ENCODE data around the gene CCT8L2.
"Not testable (repeated sequence)": the region's sequence is repeated elsewhere in the genome, so short reads cannot be mapped to it uniquely, and the experiment has no call there.

The CCT8L2 gene

DNA sequence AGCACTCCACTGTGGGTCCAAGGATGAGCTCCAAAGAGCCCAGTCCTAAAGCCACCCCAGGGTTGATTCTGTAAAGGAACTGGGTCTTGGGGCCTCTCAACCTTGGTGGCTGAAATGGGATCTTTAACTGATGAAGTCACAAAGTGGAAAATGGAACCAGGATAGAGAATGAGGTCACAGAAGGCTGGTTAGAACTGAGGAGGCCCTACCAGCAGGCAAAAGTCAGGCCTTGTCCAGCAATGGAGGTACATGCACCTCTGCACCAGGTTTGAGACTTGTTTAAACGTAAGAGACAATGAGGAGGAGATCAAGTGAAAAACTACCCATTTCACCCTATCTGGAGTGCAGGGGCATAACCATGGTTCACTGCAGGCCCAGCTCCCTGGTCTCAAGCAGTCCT is at the start of gene CCT8L2:
TSS of gene CCT8L2 (minus strand) at position 101 of the 400 bp plus-strand sequence. CDS start 260 bp downstream, outside the sequence.
- DNase-seq: not testable (repeated sequence)

DNA sequence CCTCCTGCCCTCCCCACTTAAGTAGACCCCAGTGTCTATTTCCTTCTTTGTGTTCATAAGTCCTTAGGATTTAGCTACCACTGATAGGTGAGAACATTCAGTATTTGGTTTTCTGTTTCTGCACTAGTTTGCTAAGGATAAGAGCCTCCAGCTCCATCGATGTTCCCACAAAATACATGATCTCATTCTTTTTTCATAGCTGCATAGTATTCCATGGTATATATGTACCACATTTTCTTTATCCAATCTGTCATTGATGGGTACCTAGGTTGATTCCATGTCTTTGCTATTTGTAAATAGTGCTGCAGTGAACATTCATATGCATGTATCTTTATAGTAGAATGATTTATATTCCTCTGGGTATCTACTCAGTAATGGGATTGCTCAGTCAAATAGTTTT is 42.8 kb upstream of the CCT8L2 start:
- not testable (repeated sequence) for DNase-seq

- not testable (repeated sequence) for DNase-seq
Observed at GRCh38 chr22:16634092-16634491, 41.5 kb upstream of the CCT8L2 start.

DNA sequence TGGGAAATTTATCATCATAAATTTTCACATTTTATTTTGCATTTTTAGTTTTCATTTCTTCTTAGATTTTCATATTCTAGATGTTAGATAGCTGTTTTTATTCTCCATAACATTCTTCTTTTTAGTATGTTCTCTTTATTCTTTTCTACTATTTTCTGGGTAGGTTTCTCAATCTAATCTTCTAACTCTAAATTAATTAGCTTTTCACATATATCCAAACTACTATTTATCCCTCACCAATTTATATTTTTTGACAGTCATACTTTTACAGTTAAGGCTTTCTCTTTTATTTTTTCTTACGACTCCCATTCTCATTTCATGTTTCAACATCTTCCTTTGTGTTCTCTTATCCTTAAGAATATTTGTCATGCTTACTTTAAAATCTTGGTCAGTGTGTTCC is 35.9 kb upstream of the CCT8L2 start:
- not testable (repeated sequence) for DNase-seq

DNA sequence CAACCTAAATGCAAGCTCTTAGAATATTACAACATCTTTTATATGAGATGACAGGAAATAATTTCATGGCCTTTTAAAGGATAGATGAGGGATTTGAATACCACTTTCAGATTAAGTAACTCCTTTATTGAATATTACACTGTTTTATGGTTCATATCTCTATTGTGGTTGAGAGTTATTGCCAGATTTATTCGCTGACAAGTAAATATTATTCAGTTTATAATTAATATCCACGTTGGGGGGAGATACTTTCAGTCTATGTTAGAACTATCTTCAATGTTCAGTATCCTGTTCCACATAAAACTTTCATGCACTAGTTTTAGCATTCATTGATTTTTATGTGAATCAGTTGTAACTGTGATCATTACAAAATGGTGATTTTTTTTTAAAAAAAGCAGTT is 32.4 kb upstream of the CCT8L2 start:
- DNase-seq: not testable (repeated sequence)

DNA sequence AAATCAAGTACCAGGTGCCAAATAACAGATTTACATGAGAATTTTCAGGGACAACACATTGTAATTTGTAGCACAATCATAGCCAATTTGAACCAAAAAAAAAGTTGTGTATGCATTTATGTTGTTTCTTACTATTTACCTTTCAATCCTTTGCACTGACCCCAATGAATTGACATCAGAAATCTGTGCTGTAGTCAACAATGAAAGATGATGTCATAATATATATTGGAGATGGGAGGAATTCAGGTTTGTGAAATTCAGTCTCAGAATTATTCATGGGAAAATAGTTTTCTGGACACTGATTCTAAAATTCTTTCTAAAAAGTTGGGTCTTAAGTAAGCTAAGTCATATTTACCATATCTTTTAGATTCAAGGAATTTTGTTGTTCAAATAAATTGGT is 31.0 kb upstream of the CCT8L2 start:
- not testable (repeated sequence) for DNase-seq

GRCh38 chr22:16617516-16617915 is 24.9 kb upstream of the CCT8L2 start:
- DNase-seq: not testable (repeated sequence)

- DNase-seq: not testable (repeated sequence)
Observed at GRCh38 chr22:16616390-16616938, 23.9 kb upstream of the CCT8L2 start.

- not testable (repeated sequence) for DNase-seq
Observed at GRCh38 chr22:16615606-16616245, 23.1 kb upstream of the CCT8L2 start.

GRCh38 chr22:16609548-16610261 is 17.1 kb upstream of the CCT8L2 start:
- DNase-seq: no peak

DNA sequence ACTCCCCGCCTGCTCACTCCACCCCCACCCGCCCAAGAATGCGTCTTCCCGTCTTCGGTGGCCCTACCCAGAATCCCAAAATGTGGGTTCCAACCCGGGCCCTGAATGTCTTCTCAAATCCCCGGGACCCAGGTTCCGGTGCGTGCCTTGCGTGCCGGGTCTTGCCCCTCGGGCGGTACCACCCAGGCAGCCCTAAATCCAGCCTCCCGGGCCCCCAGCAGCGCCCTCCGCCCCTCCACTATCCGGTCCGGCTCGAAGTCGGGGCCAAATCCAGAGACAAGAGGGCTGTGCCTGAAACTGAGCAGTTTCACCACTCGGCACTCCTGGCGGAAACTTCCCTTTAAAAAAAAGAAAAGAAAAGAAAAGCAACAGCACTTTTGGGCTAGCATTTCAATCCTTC is 16.3 kb upstream of the CCT8L2 start:
- DNase-seq: no peak

- not testable (repeated sequence) for DNase-seq
Observed at GRCh38 chr22:16604257-16604998, 11.8 kb upstream of the CCT8L2 start.

DNA sequence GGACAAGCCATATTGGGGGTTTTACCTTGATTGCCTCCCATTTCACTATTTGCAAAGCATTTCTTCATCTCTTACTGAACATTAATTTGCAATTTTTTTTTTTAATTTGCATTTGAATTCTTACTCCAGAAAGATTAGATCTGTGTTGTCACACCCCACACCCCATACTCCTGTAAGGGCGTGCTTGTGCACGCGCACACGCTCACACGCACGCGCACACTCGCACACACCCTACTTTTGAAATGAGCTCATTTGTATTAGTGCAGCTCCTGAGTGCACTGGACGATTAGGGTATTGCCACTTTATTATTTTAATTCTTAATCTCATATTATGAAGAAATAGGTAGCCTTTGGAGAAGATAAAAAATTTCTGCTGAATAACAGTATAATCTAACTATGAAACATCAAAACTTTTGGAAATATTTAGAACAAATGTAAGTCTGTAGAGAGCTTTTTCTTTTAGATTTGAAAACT is 11.2 kb upstream of the CCT8L2 start:
- DNase-seq: not testable (repeated sequence)

GRCh38 chr22:16603448-16603768 is 10.8 kb upstream of the CCT8L2 start:
- no peak for DNase-seq

- DNase-seq: not testable (repeated sequence)
Observed at GRCh38 chr22:16602728-16603447, 10.3 kb upstream of the CCT8L2 start.

DNA sequence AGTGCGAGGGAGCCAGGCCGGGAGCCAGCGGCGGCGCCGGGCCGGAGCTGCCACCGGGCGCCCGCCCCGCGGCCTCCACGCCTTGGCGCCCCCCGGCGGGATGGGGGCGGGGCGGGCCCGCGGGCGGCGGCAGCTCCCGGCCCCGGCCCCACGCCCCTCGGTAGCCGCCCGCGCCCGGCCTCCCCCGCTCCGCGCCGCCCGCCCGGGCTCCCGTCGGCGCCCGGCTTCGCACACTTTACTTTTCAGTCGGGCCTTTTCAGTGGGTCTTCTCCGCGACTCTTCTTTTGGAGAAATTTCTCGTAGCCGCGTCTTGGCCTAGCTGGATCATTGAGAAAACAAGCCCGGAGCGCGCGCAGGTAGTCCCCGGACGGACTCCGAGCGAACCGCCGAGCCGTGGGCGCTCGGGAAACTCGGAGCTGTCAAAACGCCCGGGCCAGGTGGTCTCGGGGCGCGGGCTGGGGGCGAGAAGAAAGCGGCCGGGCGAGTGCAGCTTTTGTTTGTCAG is 9.7 kb upstream of the CCT8L2 start:
- not testable (repeated sequence) for DNase-seq

DNA sequence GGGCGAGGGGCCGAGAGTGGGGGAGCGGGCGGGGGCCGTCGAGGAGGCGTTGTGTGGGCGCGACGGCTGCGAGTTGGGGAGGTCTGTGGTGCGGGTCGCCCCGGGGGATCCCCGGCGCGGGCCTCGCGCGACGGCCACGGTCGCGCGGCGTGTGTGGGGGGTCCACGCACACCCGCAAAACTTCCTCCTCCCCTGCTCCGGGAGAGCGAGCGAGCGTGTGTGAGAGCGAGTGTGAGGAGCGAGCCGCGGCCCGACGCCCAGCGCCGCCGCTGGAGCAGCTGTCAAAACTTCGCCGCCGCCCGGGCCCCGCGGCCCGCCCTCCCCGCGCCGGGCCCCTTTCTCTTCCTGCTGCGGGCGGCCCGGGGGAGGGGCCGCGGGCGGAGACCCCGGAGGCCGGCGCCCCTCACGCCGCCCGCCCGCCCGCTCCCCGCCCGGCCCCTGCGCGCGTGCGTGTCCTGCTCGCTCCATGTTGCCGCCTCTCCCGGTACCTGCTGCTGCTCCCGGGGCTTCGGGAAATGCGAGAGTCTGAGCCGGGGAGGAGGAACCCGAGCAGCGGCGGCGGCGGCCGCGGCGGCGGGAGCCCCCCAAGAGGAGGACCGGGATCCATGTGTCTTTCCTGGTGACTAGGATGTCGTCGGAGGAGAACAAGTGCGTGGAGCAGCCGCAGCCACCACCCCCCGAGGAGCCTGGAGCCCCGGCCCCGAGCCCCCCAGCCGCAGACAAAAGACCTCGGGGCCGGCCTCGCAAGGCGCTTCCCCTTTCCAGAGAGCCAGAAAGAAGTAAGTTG is 9.0 kb upstream of the CCT8L2 start:
- DNase-seq: no peak

DNA sequence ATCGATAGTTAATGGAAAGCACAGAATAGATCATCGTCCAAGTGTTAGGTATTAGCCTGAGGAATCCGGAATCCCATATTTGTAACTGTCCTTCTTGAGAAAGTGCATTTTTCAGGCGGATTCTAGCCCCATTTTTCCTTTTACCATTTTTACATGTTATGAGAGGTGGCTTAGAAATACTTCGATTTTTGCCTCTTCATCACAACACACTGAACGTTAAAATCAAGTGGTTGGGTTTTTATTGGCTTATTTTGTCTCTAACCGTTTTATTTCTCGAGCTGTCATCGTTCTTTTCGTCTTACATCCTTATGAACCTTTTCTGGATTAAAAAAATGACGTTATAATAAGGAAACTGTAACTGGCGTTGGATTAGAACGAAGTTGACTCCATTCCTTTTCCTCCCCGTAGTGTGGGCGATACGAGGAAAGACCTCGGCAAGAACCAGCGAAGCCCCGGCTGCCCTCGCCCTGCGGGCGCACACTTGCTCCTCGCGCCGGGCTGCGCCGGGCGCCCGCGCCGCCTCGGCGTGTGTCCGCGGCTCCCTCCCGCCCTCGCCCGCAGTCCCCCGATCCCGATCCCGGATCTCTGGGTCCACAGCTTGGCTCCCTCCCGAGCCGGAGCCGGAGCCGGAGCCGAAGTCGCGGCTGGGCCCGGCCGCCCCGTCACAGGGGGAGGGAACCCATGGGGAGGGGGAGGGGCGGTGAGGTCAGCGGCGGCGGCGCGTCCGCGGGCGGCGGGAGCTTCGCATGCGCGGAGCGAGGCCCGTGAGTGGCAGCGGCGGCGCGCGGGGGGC is 8.2 kb upstream of the CCT8L2 start:
- DNase-seq: not testable (repeated sequence)

DNA sequence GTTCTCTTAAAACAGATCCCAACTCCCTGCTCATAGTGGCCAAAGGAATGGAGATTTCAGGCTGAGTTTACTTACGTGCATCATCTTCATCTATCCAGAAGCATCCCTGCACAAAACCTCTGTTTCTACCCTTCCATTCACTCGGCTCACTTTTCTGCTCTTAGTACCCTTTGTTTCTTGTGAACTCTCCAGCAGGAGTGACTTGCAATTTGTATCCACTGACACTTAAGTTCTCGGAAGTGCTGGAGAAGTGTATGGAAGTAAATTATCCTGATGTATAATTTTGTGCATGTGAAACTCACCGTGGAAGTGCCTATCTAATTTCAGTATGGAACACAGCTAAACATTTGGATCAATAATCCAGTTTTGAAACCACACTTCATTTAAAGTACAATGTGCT is 7.0 kb upstream of the CCT8L2 start:
- DNase-seq: not testable (repeated sequence)

DNA sequence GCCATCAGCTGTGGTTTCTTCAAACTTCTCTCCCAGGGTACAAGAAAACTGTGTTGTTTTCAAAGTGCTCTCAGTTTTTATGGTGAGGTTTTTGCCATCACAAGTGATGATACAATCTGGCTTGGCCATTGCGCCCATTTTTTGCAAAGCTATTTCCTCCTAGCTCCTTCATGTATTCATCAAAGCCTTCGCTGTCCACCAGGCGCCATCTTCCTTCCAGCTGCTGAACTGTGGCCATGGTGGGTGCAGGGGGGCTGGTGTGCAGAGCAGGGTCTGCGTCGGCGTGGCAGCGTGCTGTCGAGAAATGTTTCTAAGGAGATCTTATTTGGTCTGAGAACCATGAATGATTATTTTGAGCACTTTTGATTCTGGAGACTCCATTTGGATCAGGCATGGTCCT is 2.6 kb upstream of the CCT8L2 start:
- DNase-seq: not testable (repeated sequence)

- no peak for DNase-seq
Observed at GRCh38 chr22:16594026-16594425, 1.4 kb upstream of the CCT8L2 start.
